ENCODE results near the gene SDK2. TPM values are rescaled to one million over a fixed set of nuclear protein-coding genes. Genes with fewer than 3 reads are reported as not detected.
"Not testable (repeated sequence)": the region's sequence is repeated elsewhere in the genome, so short reads cannot be mapped to it uniquely, and the experiment has no call there.

SDK2 gene
- total and polyA plus RNA-seq, 4 experiments from 2014 or later, result 0.49 to 2.9 (median 2.2) TPM; not detected in 1

- H3K27me3 Mint-ChIP-seq, result peaks cover 1 to 6% of the 10 kb centered on the region in 2 donors
- intact Hi-C loops (cut with micrococcal nuclease), result no loop called here
- Histone ChIP-seq H3K27ac (ENCODE audit: low read depth, low read length) (no peak overlapping the region), H3K9me3 (ENCODE audit: control insufficient read depth in 1 of 2, low read length in 2 of 2) (no peaks in the 10 kb centered on the region), H3K27me3 (ENCODE audit: insufficient read depth, low read length) (no peaks in the 10 kb centered on the region), H3K36me3 (ENCODE audit: insufficient read depth, low read length) (no peaks in the 10 kb centered on the region), H3K4me1 (ENCODE audit: insufficient read depth, low read length) (no peaks in the 10 kb centered on the region), H3K4me3 (ENCODE audit: low read length in 2 of 2) (no peak overlapping the region)
- no peaks in the 10 kb centered on the region for H3K36me3 Mint-ChIP-seq
- no peak overlapping the region for H3K4me3 Mint-ChIP-seq
- H3K27ac Mint-ChIP-seq, result no peak overlapping the region
- peaks cover 0 to 9% (median 3%) of the 10 kb centered on the region in 8 donors for H3K9me3 Mint-ChIP-seq
- CTCF ChIA-PET (ENCODE audit: partially characterized antibody), result no interaction called here
- POLR2A ChIA-PET (ENCODE audit: partially characterized antibody), result no interaction called here
- DNase-seq, result no peak
- H3K4me1 Mint-ChIP-seq, result peaks cover 0 to 4% (median 0%) of the 10 kb centered on the region in 4 donors
These were observed 180.4 kb downstream of the SDK2 start for GRCh38 chr17:73463821-73464220.

DNA sequence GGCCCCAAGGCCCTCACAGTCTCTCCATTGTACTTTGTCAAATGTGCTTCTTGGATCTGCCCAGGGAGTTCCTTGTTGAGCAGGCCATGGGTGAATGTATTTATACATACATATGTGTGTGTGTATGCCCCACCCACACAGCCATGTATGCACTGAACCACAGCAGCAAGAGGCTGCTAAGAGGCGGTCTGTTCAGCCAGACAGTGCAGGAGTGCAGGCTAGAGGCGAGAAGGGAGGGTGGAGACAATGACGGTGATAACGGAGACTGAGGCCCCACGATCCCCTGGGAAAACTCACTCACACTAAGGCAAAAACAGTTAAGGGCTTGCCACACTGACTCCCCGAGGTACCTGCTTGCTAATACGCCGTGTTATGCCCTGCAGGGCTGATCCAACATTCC lies 181.4 kb downstream of the SDK2 start:
- Mint-ChIP-seq H3K4me3 (no peak overlapping the region), H3K36me3 (no peaks in the 10 kb centered on the region), H3K27me3 (peaks cover 0 to 6% of the 10 kb centered on the region in 2 donors), H3K9me3 (peaks cover 0 to 9% (median 3%) of the 10 kb centered on the region in 8 donors), H3K4me1 (peaks cover 0 to 4% (median 0%) of the 10 kb centered on the region in 4 donors), H3K27ac (no peak overlapping the region)
- CTCF ChIA-PET (ENCODE audit: partially characterized antibody), result no interaction called here
- no peak for DNase-seq
- Histone ChIP-seq H3K4me3 (ENCODE audit: low read length in 2 of 2) (no peak overlapping the region), H3K27me3 (ENCODE audit: insufficient read depth, low read length) (no peaks in the 10 kb centered on the region), H3K9me3 (ENCODE audit: control insufficient read depth in 1 of 2, low read length in 2 of 2) (no peaks in the 10 kb centered on the region), H3K36me3 (ENCODE audit: insufficient read depth, low read length) (no peaks in the 10 kb centered on the region), H3K4me1 (ENCODE audit: insufficient read depth, low read length) (no peaks in the 10 kb centered on the region), H3K27ac (ENCODE audit: low read depth, low read length) (no peak overlapping the region)
- intact Hi-C loops (cut with micrococcal nuclease), result no loop called here
- POLR2A ChIA-PET (ENCODE audit: partially characterized antibody), result no interaction called here

DNA sequence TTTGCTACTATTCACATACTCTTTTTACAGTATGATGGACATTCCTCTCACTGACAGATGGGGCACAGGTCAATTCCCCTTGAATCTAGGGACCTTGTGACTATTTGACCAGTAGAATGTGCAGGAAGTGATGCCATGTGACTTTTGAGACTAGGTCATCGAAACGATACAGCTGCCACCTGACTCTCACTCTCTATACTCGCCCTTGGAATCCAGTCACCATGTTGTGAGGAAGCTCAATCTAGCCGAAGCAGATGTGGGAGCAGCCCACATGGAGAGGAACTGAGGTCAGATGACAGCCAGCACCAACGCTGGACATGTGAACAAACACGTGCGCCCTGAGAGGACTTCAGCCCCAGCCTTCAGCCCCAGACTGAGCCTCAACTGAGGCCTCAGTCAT lies 184.3 kb downstream of the SDK2 start:
- H3K4me1 Mint-ChIP-seq, result peaks cover 0 to 4% (median 0%) of the 10 kb centered on the region in 4 donors
- H3K36me3 Mint-ChIP-seq, result no peaks in the 10 kb centered on the region
- ChIA-PET POLR2A (ENCODE audit: partially characterized antibody) (no interaction called here), CTCF (ENCODE audit: partially characterized antibody) (no interaction called here)
- Histone ChIP-seq H3K27ac (ENCODE audit: low read depth, low read length) (no peak overlapping the region), H3K4me3 (ENCODE audit: low read length in 2 of 2) (no peak overlapping the region), H3K36me3 (ENCODE audit: insufficient read depth, low read length) (no peaks in the 10 kb centered on the region), H3K9me3 (ENCODE audit: control insufficient read depth in 1 of 2, low read length in 2 of 2) (no peaks in the 10 kb centered on the region), H3K4me1 (ENCODE audit: insufficient read depth, low read length) (no peaks in the 10 kb centered on the region), H3K27me3 (ENCODE audit: insufficient read depth, low read length) (no peaks in the 10 kb centered on the region)
- DNase-seq, result no peak
- intact Hi-C loops (cut with micrococcal nuclease), result no loop called here
- H3K9me3 Mint-ChIP-seq, result peaks cover 0 to 9% (median 3%) of the 10 kb centered on the region in 8 donors
- H3K4me3 Mint-ChIP-seq, result no peak overlapping the region
- no peak overlapping the region for H3K27ac Mint-ChIP-seq
- peaks cover 0 to 4% of the 10 kb centered on the region in 2 donors for H3K27me3 Mint-ChIP-seq

DNA sequence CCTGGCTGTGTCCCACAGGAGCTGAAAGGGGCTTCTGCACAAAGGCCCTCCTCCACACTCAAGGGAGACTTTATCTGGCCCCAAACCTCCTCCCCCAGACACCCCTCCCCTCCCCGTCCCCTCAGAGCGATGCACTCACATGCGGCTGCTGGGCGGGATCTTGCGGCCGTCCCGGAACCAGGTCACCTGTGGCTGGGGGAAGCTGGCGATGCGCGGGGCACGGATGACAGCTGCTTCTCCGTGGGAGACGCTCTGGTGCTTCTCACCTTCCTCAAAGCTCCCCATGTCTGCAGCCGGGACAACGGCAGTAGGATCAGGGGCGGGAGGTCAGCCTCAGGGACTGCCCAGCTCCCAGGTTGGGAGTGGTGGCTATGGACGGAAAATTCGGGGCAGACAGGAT lies 188.5 kb downstream of the SDK2 start:
- Histone ChIP-seq H3K27me3 (ENCODE audit: insufficient read depth, low read length) (no peaks in the 10 kb centered on the region), H3K4me1 (ENCODE audit: insufficient read depth, low read length) (no peaks in the 10 kb centered on the region), H3K36me3 (ENCODE audit: insufficient read depth, low read length) (no peaks in the 10 kb centered on the region), H3K4me3 (ENCODE audit: low read length in 2 of 2) (no peak overlapping the region), H3K27ac (ENCODE audit: low read depth, low read length) (no peak overlapping the region), H3K9me3 (ENCODE audit: control insufficient read depth in 1 of 2, low read length in 2 of 2) (no peaks in the 10 kb centered on the region)
- CTCF ChIA-PET (ENCODE audit: partially characterized antibody), result no interaction called here
- no peak overlapping the region for H3K27ac Mint-ChIP-seq
- DNase-seq, result no peak
- no peaks in the 10 kb centered on the region for H3K36me3 Mint-ChIP-seq
- H3K27me3 Mint-ChIP-seq, result peaks cover 0 to 6% of the 10 kb centered on the region in 2 donors
- no peaks in the 10 kb centered on the region for H3K4me1 Mint-ChIP-seq
- H3K4me3 Mint-ChIP-seq, result no peak overlapping the region
- POLR2A ChIA-PET (ENCODE audit: partially characterized antibody), result no interaction called here
- intact Hi-C loops (cut with micrococcal nuclease), result no loop called here
- H3K9me3 Mint-ChIP-seq, result peaks cover 0 to 12% (median 5%) of the 10 kb centered on the region in 8 donors

- peaks cover 0 to 9% (median 4%) of the 10 kb centered on the region in 8 donors for H3K9me3 Mint-ChIP-seq
- no peaks in the 10 kb centered on the region for H3K36me3 Mint-ChIP-seq
- H3K27me3 Mint-ChIP-seq, result peaks cover 0 to 6% of the 10 kb centered on the region in 2 donors
- H3K4me1 Mint-ChIP-seq, result no peaks in the 10 kb centered on the region
- no peaks in the 10 kb centered on the region for H3K9me3 ChIP-seq (ENCODE audit: control insufficient read depth in 1 of 2, low read length in 2 of 2)
- H3K36me3 ChIP-seq (ENCODE audit: insufficient read depth, low read length), result no peaks in the 10 kb centered on the region
- no peak overlapping the region for H3K27ac ChIP-seq (ENCODE audit: low read depth, low read length)
- no peaks in the 10 kb centered on the region for H3K27me3 ChIP-seq (ENCODE audit: insufficient read depth, low read length)
- no peaks in the 10 kb centered on the region for H3K4me1 ChIP-seq (ENCODE audit: insufficient read depth, low read length)
- POLR2A ChIA-PET (ENCODE audit: partially characterized antibody), result no interaction called here
- H3K4me3 Mint-ChIP-seq, result no peak overlapping the region
- intact Hi-C loops (cut with micrococcal nuclease), result no loop called here
- CTCF ChIA-PET (ENCODE audit: partially characterized antibody), result no interaction called here
- DNase-seq, result no peak
- H3K4me3 ChIP-seq (ENCODE audit: low read length in 2 of 2), result no peak overlapping the region
- H3K27ac Mint-ChIP-seq, result peak overlapping the region in 1 of 7 donors; percentile 57
These were observed 189.1 kb downstream of the SDK2 start for GRCh38 chr17:73455050-73455687.

DNA sequence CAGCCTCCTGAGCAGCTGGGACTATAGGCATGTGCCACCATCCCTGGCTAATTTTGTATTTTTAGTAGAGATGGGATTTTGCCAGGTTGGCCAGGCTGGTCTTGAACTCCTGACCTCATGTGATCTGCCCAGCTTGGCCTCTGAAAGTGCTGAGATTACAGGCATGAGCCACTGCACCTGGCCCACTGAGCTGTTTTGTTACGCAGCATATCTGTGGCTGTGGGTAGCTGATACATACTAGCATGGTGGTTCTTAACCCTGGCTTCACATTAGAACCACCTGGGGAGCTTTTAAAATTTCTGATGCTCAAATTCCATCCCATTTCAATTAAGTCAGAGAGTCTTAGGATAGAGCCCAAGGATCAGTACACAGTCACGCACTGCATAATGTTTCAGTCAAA lies 190.8 kb downstream of the SDK2 start:
- H3K36me3 ChIP-seq (ENCODE audit: insufficient read depth, low read length); H3K4me3 Mint-ChIP-seq; CTCF ChIA-PET (ENCODE audit: partially characterized antibody); H3K9me3 ChIP-seq (ENCODE audit: control insufficient read depth in 1 of 2, low read length in 2 of 2); H3K4me1 ChIP-seq (ENCODE audit: insufficient read depth, low read length); H3K27ac Mint-ChIP-seq; H3K27ac ChIP-seq (ENCODE audit: low read depth, low read length); H3K36me3 Mint-ChIP-seq; H3K27me3 ChIP-seq (ENCODE audit: insufficient read depth, low read length); POLR2A ChIA-PET (ENCODE audit: partially characterized antibody); H3K27me3 Mint-ChIP-seq; H3K4me1 Mint-ChIP-seq; intact Hi-C loops (cut with micrococcal nuclease); H3K9me3 Mint-ChIP-seq; DNase-seq; H3K4me3 ChIP-seq (ENCODE audit: low read length in 2 of 2): not testable (repeated sequence)

GRCh38 chr17:73453090-73453489 lies 191.2 kb downstream of the SDK2 start:
- Mint-ChIP-seq H3K4me3 (no peak overlapping the region), H3K4me1 (no peaks in the 10 kb centered on the region), H3K36me3 (no peaks in the 10 kb centered on the region), H3K27ac (no peak overlapping the region), H3K27me3 (peaks cover 0 to 3% of the 10 kb centered on the region in 2 donors), H3K9me3 (peaks cover 0 to 5% (median 3%) of the 10 kb centered on the region in 8 donors)
- no peaks in the 10 kb centered on the region for H3K27me3 ChIP-seq (ENCODE audit: insufficient read depth, low read length)
- no peaks in the 10 kb centered on the region for H3K9me3 ChIP-seq (ENCODE audit: control insufficient read depth in 1 of 2, low read length in 2 of 2)
- ChIA-PET POLR2A (ENCODE audit: partially characterized antibody) (no interaction called here), CTCF (ENCODE audit: partially characterized antibody) (no interaction called here)
- no peak for DNase-seq
- intact Hi-C loops (cut with micrococcal nuclease), result no loop called here
- no peak overlapping the region for H3K4me3 ChIP-seq (ENCODE audit: low read length in 2 of 2)
- no peaks in the 10 kb centered on the region for H3K36me3 ChIP-seq (ENCODE audit: insufficient read depth, low read length)
- no peak overlapping the region for H3K27ac ChIP-seq (ENCODE audit: low read depth, low read length)
- no peaks in the 10 kb centered on the region for H3K4me1 ChIP-seq (ENCODE audit: insufficient read depth, low read length)

- Histone ChIP-seq H3K36me3 (ENCODE audit: insufficient read depth, low read length) (no peaks in the 10 kb centered on the region), H3K4me3 (ENCODE audit: low read length in 2 of 2) (no peak overlapping the region), H3K27me3 (ENCODE audit: insufficient read depth, low read length) (no peaks in the 10 kb centered on the region), H3K9me3 (ENCODE audit: control insufficient read depth in 1 of 2, low read length in 2 of 2) (no peaks in the 10 kb centered on the region), H3K4me1 (ENCODE audit: insufficient read depth, low read length) (no peaks in the 10 kb centered on the region), H3K27ac (ENCODE audit: low read depth, low read length) (no peak overlapping the region)
- Mint-ChIP-seq H3K9me3 (peaks cover 0 to 5% (median 3%) of the 10 kb centered on the region in 8 donors), H3K27me3 (peaks cover 0 to 3% of the 10 kb centered on the region in 2 donors), H3K36me3 (no peaks in the 10 kb centered on the region), H3K27ac (no peak overlapping the region), H3K4me3 (no peak overlapping the region), H3K4me1 (no peaks in the 10 kb centered on the region)
- intact Hi-C loops (cut with micrococcal nuclease), result no loop called here
- DNase-seq, result no peak
- ChIA-PET POLR2A (ENCODE audit: partially characterized antibody) (no interaction called here), CTCF (ENCODE audit: partially characterized antibody) (no interaction called here)
These were observed 192.2 kb downstream of the SDK2 start for GRCh38 chr17:73452009-73452408.
